Measurements from ENCODE around the gene RPS6KL1.

RPS6KL1 gene

GRCh38 chr14:74959596-74960180 lies 36.6 kb upstream of the RPS6KL1 start:
- Histone ChIP-seq H3K9ac (ENCODE audit: low read depth, low read length) (no peak overlapping the region), H3K4me2 (ENCODE audit: low read length) (no peak overlapping the region), H3K36me3 (ENCODE audit: insufficient read depth, low read length) (no peaks in the 10 kb centered on the region), H3K9me3 (replicated peaks; ENCODE audit: low read length) (no peaks in the 10 kb centered on the region), H3K4me1 (ENCODE audit: control insufficient read depth, insufficient read depth, low read length) (peaks cover 17% of the 10 kb centered on the region), H3K4me3 (ENCODE audit: low read length) (no peak overlapping the region), H3K27me3 (ENCODE audit: control insufficient read depth, insufficient read depth, low read length) (peaks cover 3% of the 10 kb centered on the region)

GRCh38 chr14:74956280-74957072 lies 33.4 kb upstream of the RPS6KL1 start:
- peak overlapping the region; percentile 91 for H3K4me2 ChIP-seq (ENCODE audit: low read length)
- H3K9ac ChIP-seq (ENCODE audit: low read depth, low read length): no peak overlapping the region
- peaks cover 13% of the 10 kb centered on the region for H3K36me3 ChIP-seq (ENCODE audit: insufficient read depth, low read length)
- H3K9me3 ChIP-seq (replicated peaks; ENCODE audit: low read length): no peaks in the 10 kb centered on the region
- peaks cover 23% of the 10 kb centered on the region for H3K4me1 ChIP-seq (ENCODE audit: control insufficient read depth, insufficient read depth, low read length)
- peak overlapping the region; percentile 75 for H3K4me3 ChIP-seq (ENCODE audit: low read length)
- H3K27me3 ChIP-seq (ENCODE audit: control insufficient read depth, insufficient read depth, low read length): no peaks in the 10 kb centered on the region

GRCh38 chr14:74956027-74956279 lies 32.9 kb upstream of the RPS6KL1 start:
- Histone ChIP-seq H3K36me3 (ENCODE audit: insufficient read depth, low read length) (peaks cover 18% of the 10 kb centered on the region), H3K4me3 (ENCODE audit: low read length) (peak overlapping the region; percentile 75), H3K4me2 (ENCODE audit: low read length) (peak overlapping the region; percentile 91), H3K27me3 (ENCODE audit: control insufficient read depth, insufficient read depth, low read length) (no peaks in the 10 kb centered on the region), H3K9ac (ENCODE audit: low read depth, low read length) (peak overlapping the region; percentile 73), H3K9me3 (replicated peaks; ENCODE audit: low read length) (no peaks in the 10 kb centered on the region), H3K4me1 (ENCODE audit: control insufficient read depth, insufficient read depth, low read length) (peaks cover 27% of the 10 kb centered on the region)

- Histone ChIP-seq H3K9me3 (replicated peaks; ENCODE audit: low read length) (no peaks in the 10 kb centered on the region), H3K4me3 (ENCODE audit: low read length) (peak within 1 kb of the TSS; percentile 75), H3K4me2 (ENCODE audit: low read length) (peak within 1 kb of the TSS; percentile 91), H3K9ac (ENCODE audit: low read depth, low read length) (peak within 1 kb of the TSS; percentile 73), H3K4me1 (ENCODE audit: control insufficient read depth, insufficient read depth, low read length) (peaks cover 30% of the 10 kb centered on the region), H3K36me3 (ENCODE audit: insufficient read depth, low read length) (peaks cover 23% of the 10 kb centered on the region), H3K27me3 (ENCODE audit: control insufficient read depth, insufficient read depth, low read length) (no peaks in the 10 kb centered on the region)
Observed at GRCh38 chr14:74955229-74956026, 32.4 kb upstream of the RPS6KL1 start, which contains the start of gene PGF. TSS of gene PGF (minus strand) at chr14:74955597. CDS start at chr14:74955242, 355 bp downstream.

- Histone ChIP-seq H3K36me3 (ENCODE audit: insufficient read depth, low read length) (peaks cover 28% of the 10 kb centered on the region), H3K4me3 (ENCODE audit: low read length) (peak overlapping the region; percentile 75), H3K9me3 (replicated peaks; ENCODE audit: low read length) (no peaks in the 10 kb centered on the region), H3K4me2 (ENCODE audit: low read length) (peak overlapping the region; percentile 91), H3K27me3 (ENCODE audit: control insufficient read depth, insufficient read depth, low read length) (no peaks in the 10 kb centered on the region), H3K4me1 (ENCODE audit: control insufficient read depth, insufficient read depth, low read length) (peaks cover 30% of the 10 kb centered on the region), H3K9ac (ENCODE audit: low read depth, low read length) (peak overlapping the region; percentile 73)
Observed at GRCh38 chr14:74954947-74955228, 31.8 kb upstream of the RPS6KL1 start.

GRCh38 chr14:74954232-74954946 lies 31.3 kb upstream of the RPS6KL1 start:
- peak overlapping the region; percentile 91 for H3K4me2 ChIP-seq (ENCODE audit: low read length)
- peaks cover 32% of the 10 kb centered on the region for H3K36me3 ChIP-seq (ENCODE audit: insufficient read depth, low read length)
- H3K4me3 ChIP-seq (ENCODE audit: low read length): peak overlapping the region; percentile 75
- no peaks in the 10 kb centered on the region for H3K9me3 ChIP-seq (replicated peaks; ENCODE audit: low read length)
- peaks cover 30% of the 10 kb centered on the region for H3K4me1 ChIP-seq (ENCODE audit: control insufficient read depth, insufficient read depth, low read length)
- peak overlapping the region; percentile 73 for H3K9ac ChIP-seq (ENCODE audit: low read depth, low read length)
- H3K27me3 ChIP-seq (ENCODE audit: control insufficient read depth, insufficient read depth, low read length): no peaks in the 10 kb centered on the region

GRCh38 chr14:74953686-74954085 lies 30.6 kb upstream of the RPS6KL1 start:
- Histone ChIP-seq H3K4me2 (ENCODE audit: low read length) (peak overlapping the region; percentile 91), H3K9me3 (replicated peaks; ENCODE audit: low read length) (no peaks in the 10 kb centered on the region), H3K4me3 (ENCODE audit: low read length) (peak overlapping the region; percentile 75), H3K4me1 (ENCODE audit: control insufficient read depth, insufficient read depth, low read length) (peaks cover 30% of the 10 kb centered on the region), H3K27me3 (ENCODE audit: control insufficient read depth, insufficient read depth, low read length) (no peaks in the 10 kb centered on the region), H3K9ac (ENCODE audit: low read depth, low read length) (peak overlapping the region; percentile 73), H3K36me3 (ENCODE audit: insufficient read depth, low read length) (peaks cover 39% of the 10 kb centered on the region)

- H3K4me2 ChIP-seq (ENCODE audit: low read length): peak overlapping the region; percentile 91
- peak overlapping the region; percentile 73 for H3K9ac ChIP-seq (ENCODE audit: low read depth, low read length)
- H3K4me3 ChIP-seq (ENCODE audit: low read length): peak overlapping the region; percentile 75
- H3K4me1 ChIP-seq (ENCODE audit: control insufficient read depth, insufficient read depth, low read length): peaks cover 30% of the 10 kb centered on the region
- H3K27me3 ChIP-seq (ENCODE audit: control insufficient read depth, insufficient read depth, low read length): no peaks in the 10 kb centered on the region
- no peaks in the 10 kb centered on the region for H3K9me3 ChIP-seq (replicated peaks; ENCODE audit: low read length)
- H3K36me3 ChIP-seq (ENCODE audit: insufficient read depth, low read length): peaks cover 41% of the 10 kb centered on the region
Observed at GRCh38 chr14:74952697-74953484, 29.8 kb upstream of the RPS6KL1 start.

- H3K4me3 ChIP-seq (ENCODE audit: low read length): peak overlapping the region; percentile 75
- no peaks in the 10 kb centered on the region for H3K9me3 ChIP-seq (replicated peaks; ENCODE audit: low read length)
- H3K36me3 ChIP-seq (ENCODE audit: insufficient read depth, low read length): peaks cover 48% of the 10 kb centered on the region
- H3K4me2 ChIP-seq (ENCODE audit: low read length): peak overlapping the region; percentile 91
- H3K27me3 ChIP-seq (ENCODE audit: control insufficient read depth, insufficient read depth, low read length): no peaks in the 10 kb centered on the region
- H3K9ac ChIP-seq (ENCODE audit: low read depth, low read length): peak overlapping the region; percentile 29
- peaks cover 30% of the 10 kb centered on the region for H3K4me1 ChIP-seq (ENCODE audit: control insufficient read depth, insufficient read depth, low read length)
Observed at GRCh38 chr14:74952180-74952665, 29.2 kb upstream of the RPS6KL1 start.

GRCh38 chr14:74951443-74952179 lies 28.6 kb upstream of the RPS6KL1 start:
- H3K9me3 ChIP-seq (replicated peaks; ENCODE audit: low read length): no peaks in the 10 kb centered on the region

More at GRCh38 chr14:74951443-74952179, 28.6 kb upstream of the RPS6KL1 start:
- H3K36me3 ChIP-seq (ENCODE audit: insufficient read depth, low read length): peaks cover 54% of the 10 kb centered on the region
- no peaks in the 10 kb centered on the region for H3K27me3 ChIP-seq (ENCODE audit: control insufficient read depth, insufficient read depth, low read length)
- no peak overlapping the region for H3K9ac ChIP-seq (ENCODE audit: low read depth, low read length)
- H3K4me2 ChIP-seq (ENCODE audit: low read length): peak overlapping the region; percentile 91
- H3K4me3 ChIP-seq (ENCODE audit: low read length): peak overlapping the region; percentile 30
- peaks cover 36% of the 10 kb centered on the region for H3K4me1 ChIP-seq (ENCODE audit: control insufficient read depth, insufficient read depth, low read length)
